NCI-H774 (cell line): ENCODE data around the gene RASSF10.
A peak's percentile ranks its signal among the peaks of the same experiment; 100 is the strongest.
"Not testable (repeated sequence)": the region's sequence is repeated elsewhere in the genome, so short reads cannot be mapped to it uniquely, and the experiment has no call there.

Experiments
- DNase-seq: peaks from one replicate; lab custom pipeline; 2025; lab: John Stamatoyannopoulos, UW

The RASSF10 gene

GRCh38 chr11:13026722-13027121, 17.6 kb downstream of the RASSF10 start:
- DNase-seq = no peak

- no peak for DNase-seq
Measured at GRCh38 chr11:13028322-13028721, 19.2 kb downstream of the RASSF10 start.

- no peak for DNase-seq
Measured at GRCh38 chr11:13029872-13030271, 20.8 kb downstream of the RASSF10 start.

DNA sequence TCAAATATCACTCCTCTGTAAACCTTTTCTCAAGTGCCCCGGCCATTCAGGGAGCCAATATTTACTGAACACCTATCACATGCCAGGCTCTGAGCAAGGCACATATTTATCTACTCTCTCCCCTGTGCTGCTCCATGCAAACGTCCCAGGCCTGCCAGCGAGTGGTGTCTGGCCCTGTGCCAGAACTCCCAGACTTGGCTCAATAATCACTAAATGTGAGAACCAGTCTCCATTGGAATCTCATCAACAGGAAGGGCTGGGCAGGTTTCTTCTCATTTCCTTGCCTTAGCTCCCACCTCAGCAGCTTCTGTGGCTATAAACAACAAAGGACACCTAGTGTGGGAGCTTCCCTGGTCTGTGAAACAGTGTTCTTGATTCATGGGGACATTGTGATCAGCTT, 21.7 kb downstream of the RASSF10 start:
- peak; percentile 5 for DNase-seq

DNA sequence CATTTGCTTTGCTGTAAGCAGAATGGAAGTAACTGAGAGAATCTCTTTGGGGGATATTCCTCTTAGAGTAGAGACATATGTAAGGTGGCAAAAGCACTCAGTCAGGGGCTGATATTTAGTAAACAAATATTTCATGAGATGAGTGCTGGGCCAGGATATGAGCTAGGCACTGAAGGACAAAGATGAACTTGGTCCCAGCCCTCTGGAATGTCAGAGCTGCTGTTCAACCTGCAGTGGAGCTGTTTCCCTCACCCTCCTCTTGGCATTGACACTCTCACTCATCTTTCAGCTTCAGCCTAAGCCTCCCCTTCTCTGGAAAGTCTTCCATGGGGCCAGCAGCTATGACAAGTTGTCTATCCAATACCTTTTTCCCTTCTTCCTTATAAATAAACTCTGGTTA, 22.2 kb downstream of the RASSF10 start:
- no peak for DNase-seq

- no peak for DNase-seq
Measured at GRCh38 chr11:13033760-13034533, 24.8 kb downstream of the RASSF10 start.

DNA sequence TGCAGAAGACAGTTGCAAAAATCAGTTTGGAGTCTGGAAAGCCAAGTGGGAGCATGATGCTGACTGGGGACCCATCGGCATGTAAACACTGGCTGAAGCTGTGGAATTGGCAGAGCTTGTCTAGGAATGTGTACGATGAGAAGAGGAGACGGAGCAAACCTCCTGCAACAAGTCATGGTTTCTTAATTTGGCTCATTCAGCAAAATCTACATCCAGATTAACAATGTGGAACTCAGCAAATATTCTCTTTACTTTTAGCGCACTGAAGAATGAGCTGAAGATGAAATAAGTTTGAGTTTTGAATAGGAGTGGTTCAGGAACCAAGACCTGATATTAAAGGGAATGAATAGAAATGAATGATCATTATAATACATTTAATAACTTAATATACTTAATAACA, 26.6 kb downstream of the RASSF10 start:
- no peak for DNase-seq

GRCh38 chr11:13036235-13036634, 27.1 kb downstream of the RASSF10 start:
- no peak for DNase-seq

DNA sequence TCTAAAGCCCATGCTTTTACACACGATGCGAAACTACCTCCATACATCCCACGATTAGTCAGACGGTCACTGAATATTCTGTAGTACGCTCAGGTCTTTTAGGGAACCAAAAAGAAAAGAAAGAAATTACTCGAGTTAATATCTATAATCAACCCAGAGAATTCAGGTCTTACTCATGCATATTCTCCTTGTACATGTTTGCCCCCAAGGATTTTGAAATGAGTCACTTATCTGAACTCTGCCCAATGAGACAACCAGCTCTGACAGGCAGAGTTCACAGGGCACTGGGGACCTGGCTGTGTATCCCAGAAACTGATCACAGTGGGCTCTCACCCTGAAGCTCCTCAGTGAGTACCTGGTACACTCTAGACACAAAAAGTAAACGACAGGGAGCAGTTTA, 29.2 kb downstream of the RASSF10 start:
- no peak for DNase-seq

DNA sequence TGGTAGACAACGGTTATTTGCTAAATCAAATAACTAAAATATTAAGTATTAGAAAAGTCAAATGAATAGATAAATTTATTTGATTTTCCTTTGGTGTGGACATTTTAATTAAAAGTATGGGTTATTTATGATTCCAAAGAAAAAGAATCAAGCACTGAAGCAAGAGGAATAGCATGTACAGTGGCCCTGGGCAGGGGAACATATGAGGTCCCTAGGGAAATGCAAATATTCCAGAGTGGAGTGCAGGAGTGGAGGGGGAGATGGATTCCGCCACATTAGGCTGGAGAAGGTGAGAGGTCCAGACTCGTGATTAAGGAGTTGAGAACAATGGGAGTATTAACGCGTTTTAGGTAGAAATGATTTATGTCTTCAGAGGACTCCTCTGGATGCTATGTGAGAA, 30.0 kb downstream of the RASSF10 start:
- no peak for DNase-seq

DNA sequence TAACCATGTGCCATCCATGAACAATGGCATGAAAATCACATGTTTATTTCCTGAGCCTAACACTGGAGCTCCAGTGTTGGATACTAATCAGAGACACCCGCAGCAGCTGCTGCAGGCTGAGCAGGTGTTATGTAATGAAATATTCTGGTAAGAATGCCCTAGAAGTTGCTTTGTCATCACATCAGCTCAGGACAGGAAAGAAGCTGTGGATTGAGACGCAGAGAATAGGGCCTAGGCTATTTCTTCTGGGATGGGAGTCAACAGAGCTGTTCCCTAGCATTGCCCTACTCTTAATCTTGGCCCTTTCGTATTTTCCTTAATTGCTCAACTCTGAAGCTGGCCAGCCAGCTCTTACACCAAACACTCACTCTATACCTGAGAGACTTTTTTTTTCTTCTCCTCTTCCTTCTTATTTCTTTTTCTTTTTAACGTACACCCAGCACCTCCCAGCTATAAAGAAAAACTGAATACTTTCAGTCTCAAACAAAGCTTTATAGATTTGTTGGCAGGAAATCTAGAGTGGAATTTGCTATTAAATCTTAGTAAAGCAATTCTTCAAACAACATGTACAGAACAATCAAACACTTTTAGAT, 31.9 kb downstream of the RASSF10 start:
- peak; percentile 14 for DNase-seq

DNA sequence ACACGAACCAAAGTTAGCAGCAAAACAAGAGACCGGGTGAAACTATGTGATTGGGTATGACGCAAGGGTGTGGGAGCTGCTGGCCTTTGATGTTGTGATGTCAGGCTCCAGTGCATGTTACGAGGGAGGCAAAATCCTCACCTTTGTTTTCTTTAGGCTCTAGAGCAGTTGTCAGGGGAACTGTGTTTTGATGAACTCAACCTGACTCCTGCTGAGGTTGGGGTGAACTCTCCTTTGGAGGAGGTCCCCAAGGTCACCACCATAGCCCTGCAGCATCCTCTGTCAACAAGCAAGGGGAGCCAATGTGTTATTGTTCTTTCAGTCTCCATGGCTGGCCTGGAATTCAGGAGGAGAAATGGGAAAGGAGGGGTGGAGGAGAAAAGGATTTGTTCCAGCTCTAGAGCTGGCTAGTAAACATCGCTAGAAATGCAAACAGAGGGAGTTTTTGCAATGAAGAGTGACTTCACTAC, 33.8 kb downstream of the RASSF10 start:
- DNase-seq = peak; percentile 31

GRCh38 chr11:13043912-13044628, 35.0 kb downstream of the RASSF10 start:
- no peak for DNase-seq

DNA sequence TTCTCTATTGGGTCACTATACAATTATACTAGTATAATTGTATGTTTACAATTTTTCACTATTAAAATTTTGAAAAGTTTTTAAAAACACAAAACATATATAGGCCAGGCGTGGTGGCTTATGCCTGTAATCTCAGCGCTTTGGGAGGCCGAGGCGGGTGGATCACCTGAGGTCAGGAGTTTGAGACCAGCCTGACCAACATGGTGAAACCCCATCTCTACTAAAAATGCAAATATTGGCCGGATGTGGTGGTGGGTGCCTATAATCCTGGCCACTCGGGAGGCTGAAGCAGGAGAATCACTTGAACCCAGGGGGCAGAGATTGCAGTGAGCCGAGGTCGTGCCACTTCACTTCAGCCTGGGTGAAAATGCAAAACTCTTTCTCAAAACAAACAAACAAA, 36.0 kb downstream of the RASSF10 start:
- DNase-seq = not testable (repeated sequence)

DNA sequence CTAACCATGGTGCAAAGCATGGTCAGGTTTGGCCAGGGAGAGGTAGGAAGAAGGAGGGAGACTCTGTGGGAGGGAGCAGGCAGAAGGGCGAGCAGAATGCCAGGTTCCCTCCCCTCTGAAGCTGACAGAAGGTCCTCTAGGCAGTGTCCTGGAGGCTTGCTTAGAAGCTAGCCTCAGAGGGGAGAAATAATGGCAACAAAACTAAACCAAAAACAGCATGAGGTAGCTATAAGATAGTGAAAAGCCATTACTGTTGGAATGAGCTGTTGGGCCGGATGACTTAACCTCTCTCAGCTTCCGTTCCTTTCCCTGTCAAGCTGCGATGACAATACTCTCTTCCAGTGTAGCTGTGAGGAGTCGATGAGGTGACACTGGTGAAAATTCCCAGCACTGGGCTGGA, 36.6 kb downstream of the RASSF10 start:
- DNase-seq = no peak

- no peak for DNase-seq
Measured at GRCh38 chr11:13046637-13047570, 37.8 kb downstream of the RASSF10 start.

DNA sequence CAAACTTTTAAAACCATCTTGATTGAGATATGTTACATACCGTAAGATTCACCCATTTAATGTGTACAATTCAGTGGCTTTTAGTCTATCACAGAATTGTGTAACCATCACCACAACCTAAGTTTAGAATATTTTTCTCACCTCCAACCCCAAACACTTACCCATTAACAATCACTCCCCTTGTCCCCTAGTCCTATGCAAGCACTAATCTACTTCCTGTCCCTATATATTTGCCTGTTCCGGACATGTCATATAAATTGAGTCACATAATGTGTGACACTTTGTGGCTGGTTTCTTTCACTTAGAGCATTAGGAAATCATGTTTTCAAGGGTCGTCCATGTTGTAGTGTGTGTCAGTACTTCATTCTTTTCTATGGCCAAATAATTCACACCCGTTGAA, 38.8 kb downstream of the RASSF10 start:
- DNase-seq = no peak

DNA sequence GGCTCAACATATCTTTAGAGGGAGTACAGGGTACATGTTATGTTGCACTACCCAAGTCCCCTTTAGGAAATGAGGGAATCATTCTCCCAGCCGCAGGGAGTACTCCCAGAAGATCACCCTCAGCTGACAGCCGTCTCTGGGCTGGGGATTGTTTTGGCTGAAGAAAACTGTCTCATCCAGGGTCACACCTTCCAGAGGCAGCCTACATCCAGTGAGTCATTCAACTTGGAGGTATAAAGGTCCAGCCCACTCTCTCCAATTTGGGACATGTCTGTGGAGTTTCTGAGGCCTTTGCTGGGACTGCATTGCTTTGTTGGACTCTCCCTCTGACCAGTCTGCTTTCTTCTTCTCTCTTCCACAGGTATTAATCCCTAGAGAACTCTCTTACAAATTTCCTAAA, 42.1 kb downstream of the RASSF10 start:
- DNase-seq = no peak

DNA sequence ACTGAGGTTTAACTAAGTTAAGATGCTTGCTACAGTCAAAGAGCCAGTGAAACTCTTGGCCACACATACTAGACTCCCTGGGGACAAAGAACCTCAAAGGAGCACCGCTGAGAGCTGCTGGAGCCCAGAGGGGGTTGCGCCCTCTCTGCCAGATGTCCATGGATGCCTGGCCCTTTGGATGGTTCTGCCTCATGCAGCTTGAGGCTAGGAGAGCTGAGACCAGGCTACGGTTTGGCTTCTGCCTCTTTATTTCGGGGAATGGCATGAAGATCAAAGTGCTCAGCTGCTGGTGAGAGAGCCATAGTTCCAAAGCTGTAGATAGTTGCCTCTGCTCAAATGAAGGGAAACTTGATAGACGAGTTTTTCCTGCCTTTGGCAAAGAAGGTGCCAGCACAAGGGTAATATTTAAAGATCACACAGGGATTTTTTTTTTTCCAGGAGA, 43.0 kb downstream of the RASSF10 start:
- no peak for DNase-seq

DNA sequence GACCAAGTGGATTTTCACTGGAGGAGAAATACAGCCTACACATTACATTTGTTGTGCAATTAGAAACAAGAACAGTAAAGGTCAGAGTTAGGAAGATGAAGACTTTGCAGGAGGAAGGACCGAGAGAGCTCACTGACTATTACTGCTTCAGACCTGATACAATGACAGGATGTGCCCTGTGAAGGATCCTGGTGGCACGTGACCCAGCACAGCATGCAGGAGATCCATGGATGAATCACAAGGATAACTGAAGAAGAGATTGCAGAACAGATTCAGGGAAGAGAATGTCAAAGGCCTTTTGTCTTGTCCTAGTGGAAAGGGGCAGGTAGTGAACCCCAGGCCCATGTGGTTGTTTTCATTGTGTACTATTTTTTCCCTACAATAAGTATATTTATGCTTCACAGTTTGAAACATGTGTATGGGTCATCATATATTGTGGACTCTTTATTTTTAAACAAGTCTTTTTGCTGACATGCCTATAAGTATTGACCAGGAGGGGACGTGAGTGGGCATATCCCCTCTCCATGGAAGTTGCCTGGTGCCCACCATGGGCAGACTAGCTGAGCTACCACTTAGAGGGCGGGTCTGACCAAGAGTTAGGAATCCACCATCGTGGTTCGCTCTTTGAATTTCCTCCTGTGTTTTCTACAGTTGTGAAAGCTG, 44.3 kb downstream of the RASSF10 start:
- no peak for DNase-seq

DNA sequence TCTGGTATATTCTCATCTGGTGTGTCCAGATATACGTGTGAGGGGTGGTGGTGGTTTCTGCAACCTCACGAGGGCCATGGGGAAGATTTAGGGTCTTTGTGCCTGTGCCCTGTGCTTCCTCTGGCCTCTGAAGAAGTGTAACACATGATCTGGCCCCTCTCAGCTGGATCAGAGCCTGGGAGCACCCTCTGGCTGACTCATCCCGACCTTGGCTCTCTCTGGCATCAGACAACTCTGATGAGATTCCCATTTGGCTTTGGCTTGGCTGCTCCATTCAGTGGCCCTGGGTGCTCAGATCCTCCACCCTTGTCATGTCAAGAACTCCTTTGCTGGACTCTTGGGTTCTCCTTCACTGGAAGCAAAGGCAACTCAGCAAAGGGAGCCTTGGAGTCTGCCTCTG, 45.2 kb downstream of the RASSF10 start:
- no peak for DNase-seq
